Measurements from ENCODE around the gene CYTIP. TPM values are rescaled to one million over a fixed set of nuclear protein-coding genes. Genes with fewer than 3 reads are reported as not detected.

CYTIP gene
- total and polyA plus RNA-seq, 2 of the 4 experiments (the other 2 are of a cell fraction) = not detected

DNA sequence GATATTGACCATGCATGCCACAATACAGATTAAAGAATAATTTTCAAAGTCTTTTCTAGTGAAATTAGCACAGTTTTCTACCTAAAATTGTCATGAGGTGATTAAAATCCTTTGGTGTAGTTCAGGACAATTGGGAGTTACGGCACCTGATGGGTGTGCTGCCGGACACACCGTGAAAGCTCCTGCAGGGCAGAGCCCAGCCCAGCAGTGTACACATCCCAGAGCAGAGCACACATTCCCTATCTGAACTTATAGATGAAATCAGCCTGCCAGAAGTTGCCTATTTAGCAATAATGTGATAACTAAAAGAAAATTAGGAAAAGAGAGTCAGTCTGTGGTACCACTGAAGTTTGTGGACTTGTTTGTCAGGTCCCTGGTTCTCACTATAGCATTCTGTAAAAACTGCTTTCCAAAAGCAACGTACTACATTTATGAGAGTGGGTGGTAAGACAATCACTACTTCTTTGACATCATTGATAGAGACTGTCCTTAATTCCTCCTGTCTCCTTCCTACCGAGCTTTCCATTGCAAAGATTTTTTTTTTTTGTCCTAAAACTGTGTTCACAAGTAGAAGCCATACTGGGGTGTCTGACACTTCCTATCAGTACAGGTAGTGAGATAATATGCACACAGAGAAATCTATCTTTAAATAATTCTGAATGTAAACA lies 3.4 kb downstream of the CYTIP start:
- TF ChIP-seq POLR2A (IDR thresholded peaks at IDR 0.05; ENCODE audit: low read depth, low read length) (no peak), SMC3 (IDR thresholded peaks at IDR 0.05; ENCODE audit: low read depth, low read length) (no peak), NFE2L2 (IDR thresholded peaks at IDR 0.05; ENCODE audit: low read depth, low read length) (no peak), RAD21 (IDR thresholded peaks at IDR 0.05; ENCODE audit: low read length) (no peak), MAFK (IDR thresholded peaks at IDR 0.05; ENCODE audit: low read depth, low read length) (no peak), MXI1 (IDR thresholded peaks at IDR 0.05; ENCODE audit: borderline replicate concordance, low read depth, low read length) (no peak), FOS (IDR thresholded peaks at IDR 0.05; ENCODE audit: low read depth, low read length) (no peak), RFX5 (IDR thresholded peaks at IDR 0.05; ENCODE audit: low read depth, low read length) (no peak), CEBPB (IDR thresholded peaks at IDR 0.05; ENCODE audit: low read depth, low read length) (no peak), RCOR1 (IDR thresholded peaks at IDR 0.05; ENCODE audit: insufficient replicate concordance, low read length) (no peak)
- TF ChIP-seq, protein P1, sequence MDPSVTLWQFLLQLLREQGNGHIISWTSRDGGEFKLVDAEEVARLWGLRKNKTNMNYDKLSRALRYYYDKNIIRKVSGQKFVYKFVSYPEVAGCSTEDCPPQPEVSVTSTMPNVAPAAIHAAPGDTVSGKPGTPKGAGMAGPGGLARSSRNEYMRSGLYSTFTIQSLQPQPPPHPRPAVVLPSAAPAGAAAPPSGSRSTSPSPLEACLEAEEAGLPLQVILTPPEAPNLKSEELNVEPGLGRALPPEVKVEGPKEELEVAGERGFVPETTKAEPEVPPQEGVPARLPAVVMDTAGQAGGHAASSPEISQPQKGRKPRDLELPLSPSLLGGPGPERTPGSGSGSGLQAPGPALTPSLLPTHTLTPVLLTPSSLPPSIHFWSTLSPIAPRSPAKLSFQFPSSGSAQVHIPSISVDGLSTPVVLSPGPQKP (IDR thresholded peaks at IDR 0.05; ENCODE audit: borderline replicate concordance, low read depth, low read length) = no peak
- H3K4me2 ChIP-seq (ENCODE audit: low read depth, low read length) = no peak overlapping the region
- no peak overlapping the region for H4K5ac ChIP-seq (ENCODE audit: low read depth, low read length)
- H3K4ac ChIP-seq (ENCODE audit: low read depth, low read length) = no peak overlapping the region
- H2AFZ ChIP-seq (replicated peaks; ENCODE audit: low read length, poor library complexity) = no peak overlapping the region
- no peak overlapping the region for H3K56ac ChIP-seq (ENCODE audit: extremely low read depth, insufficient read depth, low read length)
- H3K14ac ChIP-seq (replicated peaks; ENCODE audit: low read depth, low read length) = no peak overlapping the region
- intact Hi-C loops (cut with micrococcal nuclease) = no loop called here
- H3K4me3 ChIP-seq (ENCODE audit: insufficient read depth, low read depth, low read length) = no peak overlapping the region
- no CpG with 5 or more reads among the region's 5 CpGs for WGBS, 2 experiments (ENCODE audit: extremely low coverage in 2 of 2, insufficient read length in 1 of 2)
- in situ Hi-C loops (cut with MboI; ENCODE audit: low sequenced_read_pairs) = no loop called here
- no peak overlapping the region for H3K27ac ChIP-seq (ENCODE audit: insufficient read depth, low read length)
- no peak overlapping the region for H2BK15ac ChIP-seq (ENCODE audit: low read depth, low read length)
- CTCF ChIA-PET = interaction anchor here (0.5 kb wide), 1 partner anchor 466 kb away, joined by 3 read pairs; no protein-coding TSS in a partner anchor
- no peaks in the 10 kb centered on the region for H3K9me1 ChIP-seq (ENCODE audit: insufficient read depth, low read length)
- H3K4me1 ChIP-seq (ENCODE audit: control insufficient read depth, insufficient read depth, low read length) = no peaks in the 10 kb centered on the region
- no TSS peak for BruUV-seq (replicated peaks)
- H3K27me3 ChIP-seq (ENCODE audit: control insufficient read depth, insufficient read depth, low read length) = peaks cover 2% of the 10 kb centered on the region; the same call in 1 of the 2 replicates
- no peak overlapping the region for H2AK5ac ChIP-seq (ENCODE audit: low read depth, low read length)
- no peaks in the 10 kb centered on the region for H3K36me3 ChIP-seq (ENCODE audit: control insufficient read depth, insufficient read depth, low read length)
- H2BK120ac ChIP-seq (ENCODE audit: low read depth, low read length) = no peak overlapping the region
- ATAC-seq (ENCODE audit: low read depth) (no peak), DNase-seq (no peak)
- no peaks in the 10 kb centered on the region for H3K79me1 ChIP-seq (ENCODE audit: low read depth in 1 of 2, low read length in 2 of 2)
- H3K9me3 ChIP-seq (ENCODE audit: control insufficient read depth, insufficient read depth, low read length) = no peaks in the 10 kb centered on the region
- no peak overlapping the region for H3K9ac ChIP-seq (ENCODE audit: low read depth, low read length)
- dilution Hi-C loops (cut with HindIII; ENCODE audit: low sequenced_read_pairs, unreplicated experiment) = no loop called here
- no peak overlapping the region for H2BK20ac ChIP-seq (ENCODE audit: low read depth, low read length)
- no peak overlapping the region for H3K18ac ChIP-seq (ENCODE audit: low read depth, low read length)
- no peak overlapping the region for H2BK5ac ChIP-seq (ENCODE audit: low read depth, low read length, poor library complexity, severe bottlenecking)
- no peak overlapping the region for H3K23ac ChIP-seq (ENCODE audit: low read depth, low read length)
- no peaks in the 10 kb centered on the region for H4K20me1 ChIP-seq (ENCODE audit: insufficient read depth, low read length)
- H2AK9ac ChIP-seq (replicated peaks; ENCODE audit: low read depth, low read length, poor library complexity) = no peak overlapping the region
- no peak overlapping the region for H4K8ac ChIP-seq (ENCODE audit: low read depth in 2 of 2, low read length in 2 of 2)
- no peak overlapping the region for H4K91ac ChIP-seq (ENCODE audit: insufficient read depth, low read depth, low read length)
- POLR2A ChIA-PET (ENCODE audit: unreplicated experiment) = no interaction called here
